SK-N-MC (cell line): ENCODE data around the gene DMRT1.
A peak's percentile ranks its signal among the peaks of the same experiment; 100 is the strongest.

Source experiments
- DNase-seq: peaks from one replicate; pipeline ENCODE4 v3.0.0-alpha.2; 2011; ENCODE audit warnings: low read depth, low spot score
- H3K27ac ChIP-seq: fragments of 200-600 bp; sonication (generic); 2 replicates; pipeline ENCODE4 v1.5.1; 2016; ENCODE audit warnings: mixed run types
- H3K36me3 ChIP-seq: fragments of 200-600 bp; sonication (generic); 2 replicates; pipeline ENCODE4 v1.6.1; 2017; ENCODE audit warnings: antibody characterized with exemption, low read length, mixed read lengths; ENCODE audit not compliant: insufficient read depth
- H3K4me3 ChIP-seq: fragments of 200-600 bp; sonication (generic); 2 replicates; pipeline ENCODE4 v1.5.1; 2016
- H3K9ac ChIP-seq: fragments of 200-600 bp; sonication (generic); 2 replicates; pipeline ENCODE4 v1.8.0; 2017; ENCODE audit warnings: mixed run types, mixed read lengths; ENCODE audit not compliant: insufficient read length
- H3K9me3 ChIP-seq: fragments of 200-600 bp; sonication (generic); 2 replicates; pipeline ENCODE4 v1.6.1; 2017; ENCODE audit warnings: low read depth, mild to moderate bottlenecking, antibody characterized with exemption, low read length, moderate library complexity, mixed read lengths
- EZH2 ChIP-seq: fragments of 200-600 bp; sonication (generic); IDR thresholded peaks from one replicate; pipeline ENCODE4 v1.6.1; 2017; ENCODE audit warnings: antibody characterized with exemption
- FOXP2 ChIP-seq: optimal IDR thresholded peaks from 2 replicates; pipeline ENCODE3; 2011; ENCODE audit warnings: mild to moderate bottlenecking, moderate library complexity; ENCODE audit not compliant: insufficient read depth; ENCODE audit errors: extremely low read length, control extremely low read depth
- POLR2AphosphoS5 ChIP-seq: IDR thresholded peaks from 2 replicates; pipeline ENCODE4 v1.6.1; 2012; ENCODE audit warnings: mild to moderate bottlenecking, low read depth, low read length, borderline replicate concordance

The DMRT1 gene

DNA sequence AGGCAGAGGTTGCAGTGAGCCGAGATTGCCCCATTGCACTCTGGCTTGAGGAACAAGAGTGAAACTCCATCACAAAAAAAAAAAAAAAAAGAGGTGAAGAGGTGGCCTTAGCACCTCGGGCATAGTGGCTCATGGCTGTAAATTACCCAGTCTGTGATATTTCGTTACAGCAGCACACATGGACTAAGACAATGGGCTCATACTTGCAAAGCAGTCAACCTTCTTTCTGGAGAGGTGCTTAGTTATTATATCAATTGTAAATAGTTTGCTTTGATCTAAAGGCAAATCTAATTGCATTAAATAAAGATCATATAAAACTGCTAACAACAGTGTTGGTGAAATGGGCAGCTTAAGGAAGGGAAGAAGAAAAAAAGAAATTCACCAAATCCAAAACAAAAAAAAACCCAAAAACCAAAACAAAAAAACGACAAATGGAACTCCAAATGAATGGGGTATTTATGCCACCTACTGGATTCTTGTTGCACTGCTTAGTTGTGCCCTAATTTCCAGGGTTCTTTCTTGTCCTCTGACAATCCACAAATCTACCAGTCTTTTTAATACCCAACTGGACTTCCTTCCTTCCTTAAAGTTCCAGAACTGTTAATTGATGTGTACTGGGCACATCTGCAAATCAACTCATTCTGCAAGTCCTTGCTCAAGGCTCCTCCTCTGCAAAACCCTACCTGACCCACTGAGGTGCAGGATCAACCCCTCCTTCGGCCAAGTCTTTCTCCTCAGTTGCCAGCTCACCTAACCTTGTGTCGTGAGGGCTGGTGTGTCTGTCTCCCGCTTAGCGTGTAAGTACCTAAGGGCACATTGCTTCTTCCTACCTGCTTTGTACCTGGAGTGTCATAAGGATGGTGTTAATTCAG is 35.0 kb upstream of the DMRT1 start:
- TF ChIP-seq EZH2 (no peak), FOXP2 (no peak), POLR2AphosphoS5 (no peak)
- DNase-seq = no peak
- no peaks in the 10 kb centered on the region for H3K36me3 ChIP-seq

DNA sequence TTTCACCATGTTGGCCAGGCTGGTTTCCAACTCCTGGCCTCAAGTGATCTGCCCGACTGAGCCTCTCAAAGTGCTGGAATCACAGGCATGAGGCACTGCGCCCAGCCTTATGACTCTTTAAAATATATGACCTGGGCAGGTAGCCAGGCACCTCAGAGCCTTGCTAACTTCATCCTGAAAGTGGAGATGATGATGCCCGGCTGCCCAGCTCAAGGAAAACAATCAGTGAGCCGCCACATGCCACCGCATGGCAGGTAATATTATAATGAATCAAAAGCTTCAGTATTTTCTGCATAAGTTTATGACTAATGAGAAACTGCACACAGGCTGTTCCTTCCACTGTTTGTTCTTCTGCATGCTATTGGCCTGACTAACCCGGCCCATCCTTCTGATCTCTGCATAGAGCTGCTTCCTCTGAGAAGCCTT is 30.4 kb upstream of the DMRT1 start:
- no peak for TF ChIP-seq POLR2AphosphoS5
- no peak for TF ChIP-seq EZH2
- TF ChIP-seq FOXP2 = no peak
- Histone ChIP-seq H3K36me3 (no peaks in the 10 kb centered on the region), H3K9ac (no peak overlapping the region), H3K9me3 (no peaks in the 10 kb centered on the region), H3K27ac (no peak overlapping the region), H3K4me3 (no peak overlapping the region)
- no peak for DNase-seq

More for the DNA sequence above, 35.0 kb upstream of the DMRT1 start:
- H3K27ac ChIP-seq = no peak overlapping the region
- H3K9ac ChIP-seq = no peak overlapping the region
- no peak overlapping the region for H3K4me3 ChIP-seq
- H3K9me3 ChIP-seq = no peaks in the 10 kb centered on the region

DNA sequence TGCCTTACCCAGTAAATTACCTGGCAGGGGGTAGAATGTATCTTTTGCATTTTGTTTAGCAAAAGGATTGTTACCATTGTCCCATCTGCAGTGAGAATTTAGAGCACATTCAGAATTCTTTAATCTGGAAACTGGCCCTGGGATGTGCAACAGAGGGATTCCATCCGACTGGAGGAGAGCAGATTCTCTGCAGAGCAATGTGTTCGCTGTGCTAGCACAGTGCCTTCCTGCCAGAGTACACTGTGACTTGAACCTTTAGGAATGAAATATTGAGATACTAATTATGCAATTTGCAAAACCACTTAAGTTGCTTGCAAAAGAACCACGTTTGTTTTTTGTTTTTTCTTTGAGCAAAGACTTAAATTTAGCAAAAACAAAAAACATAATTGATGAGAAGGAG is 22.5 kb upstream of the DMRT1 start:
- no peaks in the 10 kb centered on the region for H3K9me3 ChIP-seq
- no peak overlapping the region for H3K27ac ChIP-seq
- no peak overlapping the region for H3K4me3 ChIP-seq
- DNase-seq = no peak
- H3K36me3 ChIP-seq = no peaks in the 10 kb centered on the region
- TF ChIP-seq EZH2 = no peak
- TF ChIP-seq POLR2AphosphoS5 = no peak
- TF ChIP-seq FOXP2 = no peak
- no peak overlapping the region for H3K9ac ChIP-seq

GRCh38 chr9:826500-827280 is 14.8 kb upstream of the DMRT1 start:
- Histone ChIP-seq H3K27ac (no peak overlapping the region), H3K9me3 (no peaks in the 10 kb centered on the region), H3K4me3 (no peak overlapping the region), H3K9ac (no peak overlapping the region), H3K36me3 (no peaks in the 10 kb centered on the region)
- no peak for TF ChIP-seq FOXP2
- TF ChIP-seq POLR2AphosphoS5 = no peak
- no peak for TF ChIP-seq EZH2
- DNase-seq = no peak

DNA sequence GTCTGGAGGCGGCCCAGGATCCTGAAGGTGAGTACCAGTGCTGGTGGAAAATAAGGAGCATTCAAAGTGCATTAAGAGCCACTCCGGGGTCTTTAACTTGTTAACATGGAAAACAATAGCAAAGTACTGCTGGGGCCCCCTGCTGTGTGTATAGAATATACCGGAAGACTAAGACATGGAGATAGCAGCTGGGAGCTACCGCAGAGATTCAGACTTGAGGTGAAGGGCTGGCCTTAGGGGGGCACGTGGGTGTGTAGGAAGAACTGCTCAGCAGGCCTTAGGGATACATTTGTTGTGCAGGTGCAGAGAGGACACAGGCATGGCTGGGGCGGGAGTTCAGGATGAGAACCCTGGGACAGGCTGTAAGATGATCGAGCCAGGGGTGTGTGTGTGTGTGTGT is 1.2 kb upstream of the DMRT1 start:
- Histone ChIP-seq H3K9ac (no peak overlapping the region), H3K27ac (no peak overlapping the region), H3K9me3 (no peaks in the 10 kb centered on the region), H3K4me3 (no peak overlapping the region), H3K36me3 (no peaks in the 10 kb centered on the region)
- no peak for TF ChIP-seq POLR2AphosphoS5
- no peak for TF ChIP-seq EZH2
- TF ChIP-seq FOXP2 = no peak
- DNase-seq = no peak

DNA sequence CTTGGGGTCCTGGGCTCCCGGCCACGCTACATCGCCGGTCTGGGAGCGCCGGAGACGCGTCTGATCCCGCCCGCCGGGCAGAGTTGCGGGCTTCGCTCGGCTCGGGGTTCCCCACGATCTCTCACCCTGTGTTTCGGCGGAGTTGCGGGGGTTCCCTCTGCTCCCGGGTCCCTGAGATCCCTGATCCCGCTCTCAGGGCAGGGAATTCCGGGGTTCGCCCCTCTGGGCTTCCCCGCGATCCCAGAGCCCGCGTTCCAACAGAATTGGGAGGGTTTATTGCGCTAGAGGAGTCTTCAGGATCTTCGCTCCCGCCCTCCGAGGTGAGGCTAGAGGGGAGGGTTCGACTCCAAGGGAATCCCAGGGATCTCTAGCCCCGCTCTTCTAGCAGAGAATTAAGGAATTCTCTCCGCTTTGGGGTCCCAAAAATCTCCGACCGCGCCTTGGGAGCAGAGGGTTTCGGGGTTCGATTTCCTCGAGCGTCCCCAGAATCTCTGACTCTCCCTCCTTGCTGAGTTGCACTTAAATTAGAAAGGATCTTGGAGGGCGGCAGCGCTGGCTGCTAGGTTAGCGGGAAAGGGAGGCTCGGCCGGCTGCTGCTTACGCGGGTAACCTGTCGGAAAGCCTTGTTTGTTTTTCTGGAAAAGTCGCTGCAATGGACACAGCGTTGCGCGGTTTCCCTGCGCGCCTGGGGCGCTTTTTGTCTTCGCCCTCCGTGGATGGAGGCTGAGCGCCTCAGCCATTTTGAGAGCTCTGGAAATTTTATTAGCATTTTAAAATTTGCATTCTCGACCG is 1.3 kb downstream of the DMRT1 start:
- no peaks in the 10 kb centered on the region for H3K9me3 ChIP-seq
- H3K4me3 ChIP-seq = peak overlapping the region; percentile 47
- H3K36me3 ChIP-seq = no peaks in the 10 kb centered on the region
- DNase-seq = no peak
- H3K9ac ChIP-seq = no peak overlapping the region
- H3K27ac ChIP-seq = no peak overlapping the region
- TF ChIP-seq FOXP2 (no peak), EZH2 (peak; percentile 70)

- H3K9me3 ChIP-seq = no peaks in the 10 kb centered on the region
These were observed 1.9 kb downstream of the DMRT1 start for GRCh38 chr9:843427-843785.

GRCh38 chr9:846852-847251 is 5.4 kb downstream of the DMRT1 start:
- TF ChIP-seq EZH2 = no peak
- H3K4me3 ChIP-seq = no peak overlapping the region
- no peak overlapping the region for H3K27ac ChIP-seq
- H3K9ac ChIP-seq = no peak overlapping the region
- no peak for DNase-seq
- no peaks in the 10 kb centered on the region for H3K9me3 ChIP-seq
- H3K36me3 ChIP-seq = no peaks in the 10 kb centered on the region

More at GRCh38 chr9:843427-843785, 1.9 kb downstream of the DMRT1 start:
- Histone ChIP-seq H3K9ac (no peak overlapping the region), H3K36me3 (no peaks in the 10 kb centered on the region), H3K4me3 (peak overlapping the region; percentile 47), H3K27ac (no peak overlapping the region)
- no peak for DNase-seq
- TF ChIP-seq EZH2 (no peak), POLR2AphosphoS5 (no peak), FOXP2 (no peak)
